ENCODE data around the gene PDE3A.

DNA sequence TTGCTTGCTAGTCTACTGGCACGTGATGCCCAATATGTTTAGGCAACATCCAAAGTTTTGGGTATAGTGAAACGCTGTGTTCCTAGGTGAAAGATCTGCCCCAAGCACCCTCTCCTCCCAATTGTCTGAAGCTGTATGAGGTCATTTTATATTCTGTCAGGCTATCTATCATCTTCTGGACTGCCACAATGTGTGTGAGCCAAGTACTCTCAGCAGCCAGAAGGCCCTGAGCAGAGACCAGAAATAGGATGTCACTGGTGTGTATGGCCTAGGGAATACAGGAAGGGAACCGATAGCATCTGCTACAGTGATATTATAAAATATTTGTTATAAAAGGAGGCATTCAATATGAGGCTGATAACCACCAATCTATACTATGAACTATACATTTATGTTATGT is 7.9 kb upstream of the PDE3A start:
- TF ChIP-seq EZH2 (optimal IDR thresholded peaks at IDR 0.05; ENCODE audit: low read depth, low read length): no peak
- TF ChIP-seq CTCF (IDR thresholded peaks at IDR 0.05; ENCODE audit: low read length): no peak
